Midbrain (tissue), 1 donor: ENCODE data around the gene SLC25A23.
A peak's percentile ranks its signal among the peaks of the same experiment; 100 is the strongest.

Experiments used
- DNase-seq: peaks from one replicate; lab custom pipeline; 2025; lab: John Stamatoyannopoulos, UW

SLC25A23 gene

DNA sequence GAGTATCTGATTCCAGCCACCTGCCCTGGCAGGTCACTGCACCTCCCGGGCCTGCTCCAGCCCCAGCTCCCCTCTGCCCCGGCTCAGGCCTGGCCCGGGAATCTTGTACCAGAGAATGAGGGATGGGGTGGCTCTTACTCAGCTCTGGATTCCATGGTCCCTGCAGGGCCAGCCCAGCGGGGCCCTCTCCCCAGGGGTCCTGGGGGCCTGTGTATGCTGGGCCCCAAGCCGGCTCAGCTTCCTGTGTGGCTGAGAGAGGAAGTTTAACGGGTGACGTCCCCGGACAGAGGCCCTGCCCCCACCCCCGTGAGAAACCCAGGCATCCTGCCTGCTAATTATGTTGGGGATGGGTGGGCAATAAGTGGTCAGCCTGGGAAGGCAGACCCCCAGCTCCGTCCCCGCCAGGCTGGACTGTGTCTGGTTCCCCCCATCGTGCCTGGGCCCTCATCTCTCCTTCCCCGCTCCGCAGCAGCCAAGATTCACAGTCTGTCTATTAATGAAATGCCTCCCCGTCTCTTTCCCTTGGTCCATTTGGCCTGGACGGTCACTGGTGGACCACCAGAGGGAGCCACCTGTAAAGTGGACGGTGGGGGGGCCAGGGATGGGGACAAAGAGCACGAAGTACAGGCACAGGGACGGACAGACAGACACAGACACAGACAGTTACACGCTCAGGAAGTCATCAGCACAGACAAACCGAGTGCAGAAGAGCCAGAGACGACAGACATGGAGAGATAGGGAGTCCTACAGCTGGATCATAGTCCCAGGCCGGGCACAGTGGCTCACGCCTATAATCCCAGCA, 22.1 kb upstream of the SLC25A23 start, which contains the start of gene DENND1C:
TSS of gene DENND1C (minus strand) at position 247 of the 802 bp plus-strand sequence. CDS start at position 155, 92 bp downstream.
- DNase-seq, result peak; percentile 57

DNA sequence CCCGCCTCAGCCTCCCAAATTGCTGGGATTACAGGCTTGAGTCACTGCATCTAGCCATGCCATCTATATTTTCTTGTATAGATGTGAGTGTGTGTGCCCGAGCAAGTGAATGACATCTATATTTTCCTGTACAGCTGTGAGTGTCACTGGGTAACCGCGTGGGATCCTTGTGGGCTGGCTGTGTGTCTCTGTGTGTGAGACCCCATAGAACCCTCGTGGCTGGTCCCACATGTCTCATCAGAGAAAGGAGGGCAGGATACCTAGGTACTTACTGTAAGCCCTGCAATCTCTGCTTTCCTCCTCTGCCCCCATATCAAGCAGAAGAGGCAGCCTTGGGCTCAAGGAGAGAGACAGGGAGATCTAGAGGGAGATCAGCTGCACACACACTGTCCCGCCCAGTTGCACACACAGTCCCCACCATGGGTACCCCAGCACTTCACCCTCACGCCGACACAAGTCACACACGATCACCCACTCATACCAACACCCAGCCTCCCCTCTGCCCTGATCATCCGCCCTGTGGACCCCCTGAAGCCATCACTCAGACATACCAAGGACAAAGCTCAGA, 21.3 kb upstream of the SLC25A23 start:
- no peak for DNase-seq

DNA sequence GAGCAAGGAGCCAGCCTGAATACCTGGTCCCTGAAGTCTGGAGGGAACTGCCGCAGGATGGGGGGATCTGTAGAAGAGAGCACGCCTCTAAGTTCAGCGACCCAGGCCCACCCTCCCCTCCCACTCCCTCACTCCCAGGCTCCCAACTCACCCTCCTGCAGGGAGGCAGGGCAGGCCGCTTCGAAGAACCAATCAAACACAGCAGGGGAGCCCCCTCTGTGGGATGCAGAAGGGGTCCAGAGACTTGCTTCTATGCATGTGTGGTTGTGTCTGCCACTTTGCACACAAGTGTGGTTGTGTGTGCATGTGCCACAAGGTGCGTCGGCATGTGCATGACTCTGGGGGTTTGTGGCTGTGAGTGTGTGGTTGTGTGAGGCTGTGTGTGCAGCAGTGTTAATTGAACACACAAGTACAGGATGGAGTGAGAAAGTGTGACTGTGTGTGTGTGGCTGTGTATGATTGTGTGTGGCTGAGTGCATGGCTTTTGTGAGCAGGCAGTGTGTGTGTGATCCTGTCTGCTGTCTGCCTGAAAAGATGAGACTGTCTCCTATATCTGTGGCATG, 20.3 kb upstream of the SLC25A23 start:
- no peak for DNase-seq

DNA sequence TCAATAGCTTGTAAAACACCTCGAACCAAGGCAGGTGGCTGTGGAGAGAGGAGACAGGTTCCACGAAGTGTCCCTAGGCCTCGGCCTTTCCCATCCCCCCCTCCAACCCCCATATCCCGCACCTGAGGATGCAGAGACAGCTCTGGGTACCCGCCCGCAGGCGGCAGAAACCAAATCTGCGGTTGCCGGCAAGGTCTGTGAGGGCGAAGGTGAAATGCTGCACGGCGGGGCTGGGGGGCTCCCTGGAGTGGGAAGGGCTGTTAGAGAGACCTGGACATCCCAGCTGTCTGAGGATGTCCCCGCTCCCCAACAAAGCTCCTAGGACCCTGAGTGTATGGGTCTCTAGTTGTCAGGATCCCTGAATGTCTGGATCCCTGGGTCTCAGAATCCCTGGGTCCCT, 19.2 kb upstream of the SLC25A23 start:
- no peak for DNase-seq

DNA sequence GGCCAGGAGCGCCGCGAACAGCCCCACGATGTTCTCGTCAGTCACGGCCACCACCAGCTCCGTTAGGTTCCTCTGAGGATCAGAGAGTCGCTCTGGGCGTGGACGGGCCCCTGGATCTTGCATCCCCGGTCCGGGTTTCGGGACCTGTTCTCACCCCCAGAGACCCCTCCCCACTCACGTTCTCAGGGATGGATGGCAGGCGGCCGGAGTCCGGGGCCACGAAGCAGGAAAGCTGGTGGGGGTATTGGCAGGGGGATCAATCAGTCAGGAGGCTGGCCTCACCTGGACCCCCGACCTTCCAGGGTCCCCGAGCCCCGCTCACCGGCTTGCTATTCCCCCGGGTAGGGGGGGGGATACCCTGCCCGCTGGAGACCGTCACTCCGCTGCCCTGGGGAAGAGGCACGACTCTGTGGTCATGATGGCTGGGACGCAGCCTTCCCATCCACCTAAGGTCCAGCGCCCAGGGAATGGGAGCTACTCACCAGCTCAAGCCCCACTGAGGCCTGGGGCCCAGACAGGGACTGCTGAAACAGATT, 17.4 kb upstream of the SLC25A23 start:
- no peak for DNase-seq

DNA sequence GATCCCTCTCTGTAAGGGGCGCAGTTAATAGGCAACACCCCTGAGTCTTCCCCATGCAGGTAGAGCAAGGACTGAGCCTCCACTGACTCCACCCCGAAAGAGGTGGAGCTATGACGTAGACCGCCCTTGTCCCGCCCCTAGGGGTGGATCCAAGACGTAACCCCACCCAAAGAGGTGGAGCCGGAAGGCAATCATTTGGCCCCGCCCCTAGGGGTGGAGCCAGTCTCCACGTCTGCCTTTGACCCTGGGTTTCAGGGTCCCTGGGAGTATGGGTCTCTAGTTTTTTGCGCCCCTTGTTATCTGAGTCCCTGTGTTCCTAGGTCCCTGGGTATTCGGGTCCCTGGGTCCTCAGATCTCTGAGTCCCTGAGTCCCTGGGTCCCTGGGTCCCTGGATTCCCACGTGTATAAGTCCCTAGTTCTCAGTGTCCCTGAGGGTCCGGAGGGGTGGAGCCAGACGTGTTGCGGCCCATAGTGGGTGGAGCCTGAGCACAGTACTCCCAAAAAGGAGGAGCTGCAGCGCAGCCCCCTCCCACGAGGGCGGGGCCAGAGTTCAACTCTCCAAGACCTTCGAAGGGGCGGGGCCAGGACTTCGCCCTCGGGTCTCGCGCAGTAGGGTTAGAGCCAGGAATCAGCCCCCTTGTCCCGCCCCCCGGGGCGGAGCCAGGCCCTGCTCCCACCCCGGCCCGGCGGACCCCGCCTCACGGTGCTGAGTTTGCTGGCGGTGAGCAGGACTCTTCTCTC, 16.7 kb upstream of the SLC25A23 start:
- DNase-seq, result peak; percentile 64

DNA sequence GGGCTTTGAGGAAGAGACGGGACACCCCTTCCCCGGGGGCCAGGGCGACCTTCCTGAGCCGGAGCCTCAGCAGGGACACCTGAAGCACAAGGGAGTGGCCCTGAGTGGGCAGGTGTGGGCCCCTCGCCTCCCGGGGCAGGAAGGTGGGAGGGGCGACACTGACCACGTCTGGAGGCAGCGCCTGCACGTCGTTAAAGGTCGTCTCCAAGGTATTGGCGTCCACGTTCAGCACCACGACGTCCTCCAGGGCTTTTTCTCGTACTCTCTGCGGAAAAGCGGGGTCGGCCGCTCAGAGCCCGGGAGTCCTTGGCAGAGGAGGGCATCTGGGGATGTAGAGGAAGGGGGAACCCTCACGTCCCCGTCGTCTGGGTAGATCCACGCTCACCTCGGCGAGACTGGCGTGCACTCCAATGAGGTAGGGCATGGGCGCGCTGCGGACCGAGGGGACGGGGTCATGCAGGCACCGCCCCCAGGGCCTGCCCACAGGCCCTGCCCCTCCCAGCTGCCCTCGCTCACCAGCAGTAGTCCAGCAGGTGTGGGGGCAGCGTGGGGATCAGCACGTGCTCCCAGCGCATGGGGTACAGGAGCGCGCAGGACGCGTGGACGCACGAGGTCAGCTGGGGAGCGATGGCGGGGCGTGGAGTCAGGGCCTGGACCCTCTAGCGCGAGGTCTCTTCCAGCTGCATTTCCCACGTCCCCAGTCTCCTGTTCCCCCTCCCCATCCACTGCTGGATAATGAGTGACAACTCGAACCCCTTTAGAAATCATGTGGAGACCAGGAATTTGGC, 15.9 kb upstream of the SLC25A23 start:
- no peak for DNase-seq

DNA sequence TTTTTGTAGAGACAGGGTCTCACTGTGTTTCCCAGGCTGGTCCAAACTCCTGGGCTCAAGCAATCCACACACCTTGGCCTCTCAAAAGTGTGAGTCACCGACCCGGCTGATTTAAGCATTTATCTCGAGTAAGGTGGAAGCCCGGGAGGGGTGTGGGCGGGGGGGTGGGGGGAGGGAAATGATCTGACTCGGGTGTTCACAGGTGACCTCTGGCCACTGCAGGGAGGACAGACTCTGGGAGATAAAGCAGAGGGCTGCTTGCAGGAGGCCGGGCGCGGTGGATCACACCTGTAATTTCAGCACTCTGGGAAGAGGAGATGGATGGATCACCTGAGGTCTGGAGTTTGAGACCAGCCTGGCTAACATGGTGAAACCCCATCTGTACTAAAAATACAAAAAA, 14.1 kb upstream of the SLC25A23 start:
- no peak for DNase-seq

DNA sequence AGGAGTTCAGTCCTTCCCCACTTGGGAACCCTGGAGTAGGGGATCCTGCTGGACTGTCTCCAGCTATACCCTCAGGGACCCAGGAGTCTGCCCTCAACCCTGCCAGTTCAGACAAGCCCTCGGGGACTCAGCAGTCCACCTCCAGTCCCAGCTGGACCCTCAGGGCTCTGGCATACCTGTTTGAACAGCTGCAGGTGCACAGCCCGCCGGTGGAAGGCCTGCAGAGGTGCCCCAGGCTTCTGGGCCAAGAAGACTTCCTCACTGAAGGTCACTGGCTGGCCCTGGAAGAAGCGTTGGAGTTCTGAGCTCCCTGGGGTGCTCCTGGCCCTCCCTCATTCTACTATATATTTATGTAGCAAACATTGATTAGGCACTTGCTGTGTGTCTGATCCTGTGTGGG, 13.1 kb upstream of the SLC25A23 start:
- no peak for DNase-seq

DNA sequence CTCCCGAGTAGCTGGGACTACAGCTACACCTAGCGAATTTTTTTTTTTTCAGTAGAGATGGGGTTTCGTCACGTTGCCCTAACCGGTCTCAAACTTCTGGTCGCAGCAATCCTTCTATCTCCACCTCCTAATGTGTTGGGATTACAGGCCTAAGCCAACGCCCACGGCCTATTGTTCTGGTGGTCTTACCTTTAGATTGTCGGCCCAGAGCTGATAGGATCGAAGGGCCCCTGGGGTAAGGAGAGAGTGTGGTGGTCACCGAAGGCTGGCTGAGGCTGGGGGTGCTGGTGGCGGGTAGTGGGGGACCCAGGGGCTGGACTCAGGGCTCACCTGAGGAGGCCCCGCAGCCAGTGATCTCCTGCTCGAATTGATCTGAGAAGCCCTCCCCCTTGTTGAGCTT, 11.5 kb upstream of the SLC25A23 start:
- no peak for DNase-seq

DNA sequence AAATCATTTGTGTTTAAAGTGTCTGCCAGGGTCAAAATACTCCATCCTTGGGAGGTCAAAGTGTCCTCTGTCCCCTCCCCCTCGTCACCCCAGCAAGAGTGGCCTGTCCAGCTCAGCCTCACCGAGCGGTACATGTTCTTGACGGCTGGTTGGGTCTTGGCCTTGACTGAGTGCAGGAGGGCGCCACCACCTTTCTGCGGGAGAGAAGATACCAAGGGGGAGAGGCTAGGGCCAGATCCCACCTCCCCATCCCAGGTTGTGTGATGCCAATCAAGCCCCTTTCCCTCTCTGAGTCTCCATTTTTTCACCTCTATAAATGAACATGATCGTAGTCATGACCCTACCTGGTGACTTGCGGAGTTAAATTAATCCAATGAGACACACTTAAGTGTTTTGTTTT, 10.6 kb upstream of the SLC25A23 start:
- DNase-seq, result no peak

DNA sequence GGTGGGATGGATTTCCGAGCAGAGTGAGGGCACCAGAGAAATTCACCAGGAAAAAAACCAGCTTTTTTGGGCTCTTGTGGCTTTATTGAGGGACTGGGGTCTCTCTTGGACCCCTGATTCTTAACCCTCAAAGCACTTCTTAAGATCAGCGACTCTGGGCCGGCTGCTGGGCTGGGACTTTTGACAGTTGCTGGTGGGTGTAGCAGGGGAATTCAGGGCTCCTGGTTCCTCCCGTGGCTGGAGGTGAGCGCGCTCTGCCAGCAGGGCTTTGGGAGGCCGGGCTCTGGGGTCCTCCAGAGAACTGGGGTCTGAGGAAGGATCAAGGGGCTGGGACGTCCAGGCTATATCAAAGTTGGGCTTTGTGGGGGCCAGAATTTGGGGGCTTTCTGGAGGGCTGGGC, 7.8 kb upstream of the SLC25A23 start:
- DNase-seq, result no peak

DNA sequence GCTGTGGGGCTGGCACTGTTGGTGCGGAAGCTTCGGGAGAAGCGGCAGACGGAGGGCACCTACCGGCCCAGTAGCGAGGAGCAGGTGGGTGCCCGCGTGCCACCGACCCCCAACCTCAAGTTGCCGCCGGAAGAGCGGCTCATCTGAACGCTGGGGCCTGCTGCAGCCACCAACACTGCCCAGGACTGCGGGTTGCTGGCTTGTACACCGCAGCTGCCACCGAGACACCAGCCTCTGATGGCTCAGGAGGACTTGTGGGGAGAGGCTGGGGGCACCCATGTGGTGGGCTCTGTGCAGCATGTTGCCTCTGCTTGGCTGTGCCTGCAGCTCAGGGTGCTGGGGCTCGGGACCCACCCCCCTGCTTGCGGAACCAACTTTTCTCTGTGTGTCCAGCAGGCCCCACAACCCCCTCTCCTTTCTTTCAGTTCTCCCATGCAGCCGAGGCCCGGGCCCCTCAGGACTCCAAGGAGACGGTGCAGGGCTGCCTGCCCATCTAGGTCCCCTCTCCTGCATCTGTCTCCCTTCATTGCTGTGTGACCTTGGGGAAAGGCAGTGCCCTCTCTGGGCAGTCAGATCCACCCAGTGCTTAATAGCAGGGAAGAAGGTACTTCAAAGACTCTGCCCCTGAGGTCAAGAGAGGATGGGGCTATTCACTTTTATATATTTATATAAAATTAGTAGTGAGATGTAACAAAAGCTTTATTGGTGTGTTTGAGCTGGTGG, 7.1 kb upstream of the SLC25A23 start:
- no peak for DNase-seq

DNA sequence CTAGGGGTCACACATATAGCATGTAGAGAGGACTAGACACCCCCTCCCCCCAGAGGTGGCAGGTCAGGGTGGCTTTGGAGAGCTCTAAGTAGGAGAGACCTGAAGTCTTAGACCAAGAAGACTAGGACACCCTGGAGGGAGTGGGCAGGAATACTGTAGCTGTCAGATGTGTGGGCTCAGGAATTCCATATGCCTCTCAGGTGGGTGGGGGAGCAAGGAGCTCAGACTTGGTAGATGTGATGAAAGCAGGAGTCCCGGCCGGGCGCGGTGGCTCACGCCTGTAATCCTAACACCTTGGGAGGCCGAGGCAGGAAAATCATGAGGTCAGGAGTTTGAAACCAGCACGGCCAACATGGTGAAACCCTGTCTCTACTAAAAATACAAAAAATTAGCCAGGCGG, 6.1 kb upstream of the SLC25A23 start:
- DNase-seq, result no peak

DNA sequence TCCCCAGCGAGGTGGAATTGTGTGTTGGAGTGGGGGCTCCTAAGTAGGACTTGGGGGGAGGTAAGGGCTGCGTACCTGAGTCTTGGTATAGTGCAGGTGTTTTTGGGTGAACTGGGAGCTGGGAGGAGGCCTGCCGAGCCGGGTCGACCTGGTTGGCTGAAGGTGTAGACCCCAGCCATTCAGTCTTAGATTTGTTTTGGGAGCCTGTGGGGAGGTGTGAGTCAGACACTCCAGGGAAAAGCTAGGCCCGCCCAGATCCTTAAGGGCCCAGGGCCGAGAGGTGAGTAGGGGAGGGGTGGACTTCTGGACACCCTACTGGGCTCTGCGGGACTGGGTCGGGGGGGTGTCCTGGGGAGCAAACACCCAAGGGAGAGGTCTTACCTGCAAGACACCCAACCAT, 5.4 kb upstream of the SLC25A23 start:
- no peak for DNase-seq

DNA sequence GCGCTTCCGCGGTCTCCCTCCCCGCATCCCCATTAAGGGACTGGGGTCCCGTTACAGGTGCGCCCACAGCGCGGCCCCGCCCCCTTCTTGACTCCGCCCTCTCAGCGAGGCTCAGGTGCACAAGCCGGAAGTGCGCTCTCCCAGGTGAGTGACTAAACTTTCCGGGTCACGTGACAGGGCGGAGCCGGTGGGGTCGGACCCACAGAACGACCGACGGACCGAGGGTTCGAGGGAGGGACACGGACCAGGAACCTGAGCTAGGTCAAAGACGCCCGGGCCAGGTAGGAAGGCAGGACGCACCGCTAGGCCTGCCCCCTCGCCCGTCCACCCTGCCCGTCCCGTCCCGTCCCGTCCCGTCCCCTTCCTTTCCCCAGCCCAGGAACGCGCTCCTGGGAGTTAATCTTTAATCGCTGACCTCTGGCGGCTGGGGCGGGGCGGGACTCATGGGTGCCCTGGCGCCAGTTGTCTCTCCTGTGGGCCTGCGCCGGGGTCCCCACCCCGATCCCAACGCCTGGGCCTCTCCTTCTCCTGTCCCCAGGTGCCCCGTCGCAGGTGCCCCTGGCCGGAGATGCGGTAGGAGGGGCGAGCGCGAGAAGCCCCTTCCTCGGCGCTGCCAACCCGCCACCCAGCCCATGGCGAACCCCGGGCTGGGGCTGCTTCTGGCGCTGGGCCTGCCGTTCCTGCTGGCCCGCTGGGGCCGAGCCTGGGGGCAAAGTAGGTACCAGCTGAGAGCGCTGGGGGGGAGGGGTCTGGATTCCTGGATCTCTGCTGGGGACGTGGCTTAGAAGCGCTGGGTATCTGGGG, 4.7 kb upstream of the SLC25A23 start, which contains the start of gene CRB3:
TSS of gene CRB3 (plus strand) at position 202 of the 804 bp plus-strand sequence. CDS start at position 633, 431 bp downstream.
- DNase-seq, result no peak

DNA sequence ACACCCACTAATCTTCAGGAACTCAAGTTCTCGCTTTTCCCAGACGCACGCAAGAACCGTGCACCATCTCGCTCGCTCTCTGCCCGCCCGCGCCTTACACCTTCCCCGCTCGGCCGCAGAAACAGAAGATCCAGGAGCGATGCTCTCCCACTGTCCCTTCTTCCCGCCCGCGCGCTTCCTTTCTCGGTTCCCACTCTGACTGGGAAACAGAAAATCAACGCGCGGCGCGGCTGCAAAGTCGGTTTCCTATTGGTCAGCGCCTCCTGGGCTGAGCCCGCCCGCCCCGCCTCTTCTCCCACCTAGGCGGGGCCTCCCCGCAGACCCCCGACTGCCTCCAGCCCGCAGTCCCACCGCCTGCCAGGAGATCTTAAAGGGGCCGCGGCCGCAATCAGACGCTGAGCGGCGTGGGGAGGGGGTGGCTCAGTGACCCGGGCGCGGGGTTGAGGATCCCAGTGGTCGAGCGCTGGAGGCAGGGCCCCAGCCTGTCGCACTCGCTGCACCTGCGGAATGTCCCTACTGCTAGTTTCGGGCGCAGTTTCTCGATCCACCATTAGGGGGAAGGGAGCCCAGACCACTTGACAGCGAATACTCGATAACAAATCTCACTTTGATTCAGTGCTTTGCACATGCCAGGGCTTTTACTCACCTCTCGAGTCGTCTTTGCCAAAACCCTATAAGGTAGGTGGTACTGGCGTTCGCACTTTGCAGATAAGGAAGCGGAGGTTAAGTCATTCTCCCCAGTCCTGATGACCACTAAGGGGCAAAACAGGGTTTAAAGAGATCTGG, 700 bp upstream of the SLC25A23 start:
- peak; percentile 99 for DNase-seq

DNA sequence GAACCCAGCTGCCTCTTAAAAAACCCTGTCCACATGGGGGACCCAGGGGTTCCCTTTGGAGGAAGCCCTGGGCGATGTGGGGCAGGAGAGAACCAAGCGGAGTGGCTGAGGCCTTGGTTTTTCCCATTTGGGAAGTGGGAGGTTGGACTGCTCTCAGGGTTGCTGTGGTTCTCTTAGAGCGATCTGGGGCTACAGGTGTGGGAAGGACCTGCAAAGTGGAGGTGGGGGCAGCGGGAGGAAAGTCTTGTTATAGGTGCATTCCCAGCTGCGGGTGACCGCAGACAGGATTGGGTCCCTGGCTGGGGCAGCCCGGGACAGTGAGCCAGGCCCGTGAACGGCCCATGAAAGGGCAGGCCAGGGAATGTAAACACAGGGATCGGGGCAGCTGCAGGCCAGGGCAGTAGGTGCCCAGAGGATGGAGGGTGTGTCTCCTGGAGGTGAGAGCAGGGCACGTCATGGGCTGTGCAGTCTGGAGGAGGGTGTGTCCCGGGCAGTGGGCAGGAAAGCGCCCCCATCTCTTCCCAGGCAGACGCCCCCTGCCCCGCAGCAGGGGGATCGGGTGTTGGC, 814 bp downstream of the SLC25A23 start:
- DNase-seq, result no peak
